Fibroblast of lung (primary cell): ENCODE measurements around the gene TMEM242. TPM values are rescaled to one million over a fixed set of nuclear protein-coding genes. Genes with fewer than 3 reads are reported as not detected.

Source experiments
- DNase-seq, 2 donors: peaks; one replicate each; pipeline versions ENCODE4 v3.0.0 to v3.0.0-alpha.2; 2010; ENCODE audit warnings: low read depth in 2 of 2
- H2AFZ ChIP-seq: 2 replicates; pipeline ENCODE4 v1.5.1; 2012; ENCODE audit warnings: low read length, control low read depth, inconsistent platforms
- H3K27ac ChIP-seq: 2 replicates; pipeline ENCODE4 v1.5.1; 2011; ENCODE audit warnings: low read length, control low read depth; ENCODE audit not compliant: insufficient read depth
- H3K27me3 ChIP-seq: 2 replicates; pipeline ENCODE4 v1.5.1; 2011; ENCODE audit warnings: mild to moderate bottlenecking, low read length; ENCODE audit not compliant: control insufficient read depth, insufficient read depth
- H3K36me3 ChIP-seq: 2 replicates; pipeline ENCODE4 v1.5.1; 2011; ENCODE audit warnings: low read length; ENCODE audit not compliant: control insufficient read depth, insufficient read depth
- H3K4me1 ChIP-seq: 2 replicates; pipeline ENCODE4 v1.5.1; 2011; ENCODE audit warnings: low read length; ENCODE audit not compliant: control insufficient read depth, insufficient read depth; ENCODE audit errors: extremely low read depth
- H3K4me2 ChIP-seq: 2 replicates; pipeline ENCODE4 v1.5.1; 2011; ENCODE audit warnings: low read length, control low read depth; ENCODE audit not compliant: insufficient read depth; ENCODE audit errors: extremely low read depth
- H3K4me3 ChIP-seq, 4 experiments: fragments of 200-600 bp in 1 of 4; sonication (generic) in 1 of 4; replicated peaks in 1 of 4; 2 replicates each; pipeline ENCODE4 v1.5.1; 2011 to 2016; ENCODE audit warnings: low read length in 4 of 4, low read depth in 3 of 4, mild to moderate bottlenecking in 3 of 4, control low read depth in 2 of 4, inconsistent platforms in 1 of 4, mixed read lengths in 1 of 4; ENCODE audit not compliant: insufficient read depth in 1 of 4; ENCODE audit errors: control extremely low read depth in 1 of 4
- H3K79me2 ChIP-seq: 2 replicates; pipeline ENCODE4 v1.5.1; 2012; ENCODE audit warnings: mild to moderate bottlenecking, low read length, inconsistent platforms; ENCODE audit not compliant: control insufficient read depth, insufficient read depth
- H3K9ac ChIP-seq: 2 replicates; pipeline ENCODE4 v1.5.1; 2011; ENCODE audit warnings: mild to moderate bottlenecking, low read length, control low read depth; ENCODE audit not compliant: insufficient read depth
- H3K9me3 ChIP-seq: 2 replicates; pipeline ENCODE4 v1.5.1; 2012; ENCODE audit warnings: low read depth, low read length; ENCODE audit not compliant: control insufficient read depth, insufficient read depth
- H4K20me1 ChIP-seq: 2 replicates; pipeline ENCODE4 v1.5.1; 2011; ENCODE audit warnings: low read length; ENCODE audit not compliant: control insufficient read depth, insufficient read depth; ENCODE audit errors: extremely low read depth
- EZH2 ChIP-seq: IDR thresholded peaks from 2 replicates; pipeline ENCODE4 v1.5.1; 2012; ENCODE audit warnings: low read length, control low read depth, mild to moderate bottlenecking; ENCODE audit errors: missing control alignments
- polyA plus RNA-seq, 2 donors: library from polyadenylated mRNA; depleted of rRNA in 1 of 2; stranded (reverse) in 1 of 2; unstranded in 1 of 2; fragments of >200 nt; gene quantifications; 2 replicates each; pipeline ENCODE4 v1.2.1, GENCODE V29; 2011 to 2012; ENCODE audit warnings: missing spikeins in 1 of 2
- total RNA-seq: library from RNA; depleted of rRNA; stranded (reverse); fragments of >200 nt; gene quantifications from 2 replicates; pipeline ENCODE4 v1.2.1, GENCODE V29; 2014
- TF ChIP-seq, protein P1 (sequence below), 2 donors: IDR thresholded peaks in 1 of 2; conservative IDR thresholded peaks in 1 of 2; 1 replicate in 1 of 2; 2 replicates in 1 of 2; pipeline ENCODE4 v1.5.1; 2011 to 2012; ENCODE audit warnings: low read length in 2 of 2, control low read depth in 1 of 2, inconsistent platforms in 1 of 2, low read depth in 1 of 2, mild to moderate bottlenecking in 1 of 2

Gene TMEM242
- total and polyA plus RNA-seq, 2 donors (not counting 1 experiment from before 2014, with no cell fraction given): 7.3 to 7.8 TPM

GRCh38 chr6:157335829-157336228 is 12.5 kb upstream of the TMEM242 start:
- H3K79me2 ChIP-seq: no peaks in the 10 kb centered on the region
- no peaks in the 10 kb centered on the region for H3K4me1 ChIP-seq
- TF ChIP-seq, protein P1, sequence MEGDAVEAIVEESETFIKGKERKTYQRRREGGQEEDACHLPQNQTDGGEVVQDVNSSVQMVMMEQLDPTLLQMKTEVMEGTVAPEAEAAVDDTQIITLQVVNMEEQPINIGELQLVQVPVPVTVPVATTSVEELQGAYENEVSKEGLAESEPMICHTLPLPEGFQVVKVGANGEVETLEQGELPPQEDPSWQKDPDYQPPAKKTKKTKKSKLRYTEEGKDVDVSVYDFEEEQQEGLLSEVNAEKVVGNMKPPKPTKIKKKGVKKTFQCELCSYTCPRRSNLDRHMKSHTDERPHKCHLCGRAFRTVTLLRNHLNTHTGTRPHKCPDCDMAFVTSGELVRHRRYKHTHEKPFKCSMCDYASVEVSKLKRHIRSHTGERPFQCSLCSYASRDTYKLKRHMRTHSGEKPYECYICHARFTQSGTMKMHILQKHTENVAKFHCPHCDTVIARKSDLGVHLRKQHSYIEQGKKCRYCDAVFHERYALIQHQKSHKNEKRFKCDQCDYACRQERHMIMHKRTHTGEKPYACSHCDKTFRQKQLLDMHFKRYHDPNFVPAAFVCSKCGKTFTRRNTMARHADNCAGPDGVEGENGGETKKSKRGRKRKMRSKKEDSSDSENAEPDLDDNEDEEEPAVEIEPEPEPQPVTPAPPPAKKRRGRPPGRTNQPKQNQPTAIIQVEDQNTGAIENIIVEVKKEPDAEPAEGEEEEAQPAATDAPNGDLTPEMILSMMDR (conservative IDR thresholded peaks at IDR 0.05 in 1 of 2, IDR thresholded peaks at IDR 0.05 in 1 of 2; ENCODE audit: low read depth in 1 of 2, low read length in 2 of 2): no peak
- TF ChIP-seq EZH2: no peak
- no peak overlapping the region for H3K27ac ChIP-seq
- H3K9ac ChIP-seq: no peak overlapping the region
- no peaks in the 10 kb centered on the region for H4K20me1 ChIP-seq
- peaks cover 15% of the 10 kb centered on the region for H3K27me3 ChIP-seq
- H3K9me3 ChIP-seq: no peaks in the 10 kb centered on the region
- no peak overlapping the region for H3K4me3 ChIP-seq
- no peak overlapping the region for H2AFZ ChIP-seq
- H3K4me2 ChIP-seq: no peak overlapping the region
- H3K36me3 ChIP-seq: no peaks in the 10 kb centered on the region
- no peak for DNase-seq

- Histone ChIP-seq H3K27ac (no peak overlapping the region), H3K36me3 (no peaks in the 10 kb centered on the region), H3K9me3 (no peaks in the 10 kb centered on the region), H3K4me2 (no peak overlapping the region), H4K20me1 (no peaks in the 10 kb centered on the region), H3K4me1 (no peaks in the 10 kb centered on the region), H3K9ac (no peak overlapping the region), H3K27me3 (peaks cover 15% of the 10 kb centered on the region), H3K79me2 (no peaks in the 10 kb centered on the region), H3K4me3 (no peak overlapping the region), H2AFZ (no peak overlapping the region)
- TF ChIP-seq, protein P1 (conservative IDR thresholded peaks at IDR 0.05 in 1 of 2, IDR thresholded peaks at IDR 0.05 in 1 of 2; ENCODE audit: low read depth in 1 of 2, low read length in 2 of 2): no peak
- TF ChIP-seq EZH2: no peak
- no peak for DNase-seq
These were observed 10.6 kb upstream of the TMEM242 start for GRCh38 chr6:157333956-157334355.

- Histone ChIP-seq H3K4me1 (no peaks in the 10 kb centered on the region), H3K4me3 (no peak overlapping the region), H3K79me2 (no peaks in the 10 kb centered on the region), H2AFZ (no peak overlapping the region), H3K27ac (no peak overlapping the region), H3K9ac (no peak overlapping the region), H3K4me2 (no peak overlapping the region), H3K27me3 (peaks cover 15% of the 10 kb centered on the region), H4K20me1 (no peaks in the 10 kb centered on the region), H3K9me3 (no peaks in the 10 kb centered on the region), H3K36me3 (no peaks in the 10 kb centered on the region)
- TF ChIP-seq, protein P1 (conservative IDR thresholded peaks at IDR 0.05 in 1 of 2, IDR thresholded peaks at IDR 0.05 in 1 of 2; ENCODE audit: low read depth in 1 of 2, low read length in 2 of 2): no peak
- no peak for TF ChIP-seq EZH2
- DNase-seq: no peak
These were observed 10.2 kb upstream of the TMEM242 start for GRCh38 chr6:157333537-157333936.
